ENCODE measurements around the gene KIF3A. TPM values are rescaled to one million over a fixed set of nuclear protein-coding genes. Genes with fewer than 3 reads are reported as not detected.

The KIF3A gene
- total RNA-seq, 1 donor, result 1.1 TPM

DNA sequence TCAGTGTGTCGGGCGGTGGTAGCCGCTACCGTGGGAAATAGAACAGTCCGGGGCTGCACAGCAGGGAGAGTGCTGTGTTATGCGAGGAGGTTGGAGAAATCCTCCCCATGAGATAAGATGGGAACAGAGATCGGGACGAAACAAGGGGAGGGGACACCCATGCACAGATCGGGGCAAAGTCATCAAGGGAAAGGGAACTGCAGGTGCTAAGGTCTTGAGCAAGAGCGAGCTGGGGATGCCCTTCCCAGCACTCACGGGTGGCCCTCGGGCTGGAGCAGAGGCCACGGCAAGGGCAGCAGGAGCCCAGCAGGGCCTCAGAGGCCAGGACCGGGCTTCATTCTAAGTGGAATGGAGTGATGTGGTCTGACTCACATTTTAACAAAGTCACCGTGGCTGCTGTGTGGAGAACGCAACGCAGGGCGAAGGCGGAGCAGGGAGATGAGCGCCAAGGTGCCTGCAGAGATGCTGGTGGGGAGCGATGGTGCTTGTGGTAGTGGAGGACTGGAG lies 71.7 kb downstream of the KIF3A start:
- no peak for DNase-seq (ENCODE audit: low read depth in 2 of 3, low spot score in 2 of 3)

DNA sequence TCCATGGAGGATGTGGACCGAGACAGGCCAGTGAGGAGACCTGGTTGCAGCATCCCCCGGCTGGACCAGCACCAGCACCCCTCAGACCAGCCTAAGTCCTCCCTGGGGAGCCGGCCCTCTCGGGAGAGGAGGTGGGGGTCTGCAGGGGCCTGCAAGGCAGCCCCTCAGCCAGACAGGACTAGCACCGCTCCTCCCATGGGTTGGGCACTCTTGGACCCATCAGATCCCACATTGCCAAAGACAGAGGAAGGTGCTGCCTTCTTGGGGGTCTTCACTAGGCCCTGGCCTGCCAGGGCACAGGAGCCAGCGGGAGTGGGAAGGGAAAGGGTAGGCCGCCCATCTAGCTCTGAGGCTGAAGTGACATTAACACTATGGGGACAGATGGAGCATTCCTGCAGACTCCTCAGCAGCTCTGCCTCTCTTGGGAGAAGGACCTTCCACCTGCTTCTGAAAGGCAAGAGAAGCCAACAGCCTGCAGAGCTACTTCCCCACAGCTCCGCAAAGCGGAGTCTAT lies 72.6 kb downstream of the KIF3A start:
- no peak for DNase-seq (ENCODE audit: low read depth in 2 of 3, low spot score in 2 of 3)

DNA sequence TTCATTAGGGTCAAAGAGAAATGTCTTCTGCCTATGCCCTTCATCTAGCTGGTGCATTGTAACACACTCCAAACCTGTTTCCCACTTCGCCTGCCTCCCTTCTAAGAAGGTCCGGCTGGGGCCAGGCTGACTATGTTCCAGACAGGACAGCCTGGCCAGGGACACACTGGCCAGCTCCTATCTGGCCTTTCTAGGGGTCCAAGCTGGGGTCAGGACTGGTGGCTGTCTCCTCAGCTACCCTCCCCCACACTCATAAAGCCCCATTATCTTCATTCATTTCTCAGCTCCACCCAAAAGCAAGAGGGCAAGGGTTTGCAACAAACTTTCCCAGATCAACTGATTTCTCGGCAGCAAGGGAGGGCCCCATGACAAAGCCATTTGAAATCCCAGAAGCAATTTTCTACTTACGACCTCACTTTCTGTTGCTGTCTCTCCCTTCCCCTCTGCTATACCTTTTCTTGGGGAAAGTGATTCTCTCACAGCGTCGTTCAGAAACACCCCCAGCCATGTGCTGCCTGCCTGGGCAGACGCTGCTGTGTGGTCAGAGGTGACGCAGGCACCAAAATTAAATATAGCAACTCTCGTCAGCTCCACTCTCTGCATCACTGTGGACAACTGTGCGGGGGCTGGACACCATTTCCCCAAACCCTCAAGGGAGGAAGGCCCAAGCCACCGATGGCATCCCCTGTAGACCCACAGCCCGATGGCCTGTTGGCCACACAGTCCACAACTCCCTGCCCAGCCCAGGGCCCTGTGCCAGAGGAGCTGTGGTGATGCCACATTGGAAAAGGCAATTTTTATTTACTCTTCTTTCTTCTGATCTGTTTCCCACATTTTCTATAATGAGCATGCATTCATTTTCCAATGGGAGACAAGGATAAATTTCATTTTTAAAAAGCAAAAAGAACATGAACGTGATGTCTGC lies 73.3 kb downstream of the KIF3A start:
- DNase-seq (ENCODE audit: low read depth in 2 of 3, low spot score in 2 of 3), result no peak

DNA sequence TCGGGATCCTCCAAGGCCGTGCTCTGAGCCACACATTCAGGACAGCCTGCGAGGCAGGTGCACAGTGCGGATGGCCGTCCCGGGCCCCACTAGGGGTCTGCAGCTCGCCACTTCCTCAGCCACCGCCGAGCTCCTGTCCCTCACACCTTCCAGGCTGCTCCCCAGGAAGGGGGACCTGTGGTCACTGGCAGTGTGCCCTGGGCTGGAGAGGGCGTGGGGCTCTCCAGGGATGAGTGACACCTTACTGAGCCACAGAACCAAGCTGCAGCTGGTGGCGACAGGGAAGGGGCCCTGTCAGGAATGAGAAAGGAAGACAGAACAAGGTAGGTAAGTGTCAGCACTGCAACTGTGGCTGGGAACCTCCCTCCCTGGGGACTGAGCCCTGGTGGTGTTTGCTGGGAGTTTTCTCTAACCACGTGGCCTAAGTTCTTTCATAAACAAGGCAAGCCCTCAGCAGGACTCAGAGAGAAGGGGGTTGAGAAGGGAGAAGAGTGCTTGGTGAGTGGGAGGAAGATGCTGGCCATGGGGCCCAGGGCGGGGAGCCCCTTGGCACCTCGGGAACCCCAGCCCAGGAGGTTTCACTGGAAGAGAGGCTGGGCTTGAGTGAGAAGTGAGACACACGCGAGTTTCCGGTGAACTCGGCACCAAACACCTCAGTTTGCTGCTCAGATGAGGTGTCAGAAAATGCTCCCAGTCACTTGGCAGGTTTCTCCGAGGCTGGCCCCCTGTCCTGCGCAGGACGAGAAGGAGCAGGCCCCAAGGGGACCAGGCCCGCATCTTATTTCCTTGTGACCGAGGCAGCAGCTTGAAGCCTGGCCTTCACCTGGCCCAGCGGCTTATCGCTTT lies 74.2 kb downstream of the KIF3A start:
- peak in 1 of 3 donors; percentile 39 for DNase-seq (ENCODE audit: low read depth in 2 of 3, low spot score in 2 of 3)

DNA sequence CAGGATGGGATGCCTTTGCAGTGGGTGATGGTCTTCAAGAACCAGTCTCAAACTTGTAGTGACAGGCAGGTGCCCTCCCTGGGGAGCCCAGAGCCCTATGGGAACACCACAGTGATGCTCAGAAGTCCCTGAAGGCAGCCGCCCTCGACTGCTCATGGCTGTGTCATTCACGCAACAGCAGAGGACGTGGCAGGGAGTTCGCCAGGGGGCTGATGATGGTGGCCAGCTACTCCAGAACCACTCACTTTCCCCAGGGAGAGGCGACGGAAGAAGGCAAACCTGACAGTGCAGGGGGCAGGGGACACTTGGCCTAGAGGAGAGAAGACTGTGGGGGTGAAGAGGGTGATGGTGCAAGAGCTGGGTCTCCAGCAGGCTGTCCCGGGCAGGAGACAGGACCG lies 75.3 kb downstream of the KIF3A start:
- no peak for DNase-seq (ENCODE audit: low read depth in 2 of 3, low spot score in 2 of 3)

DNA sequence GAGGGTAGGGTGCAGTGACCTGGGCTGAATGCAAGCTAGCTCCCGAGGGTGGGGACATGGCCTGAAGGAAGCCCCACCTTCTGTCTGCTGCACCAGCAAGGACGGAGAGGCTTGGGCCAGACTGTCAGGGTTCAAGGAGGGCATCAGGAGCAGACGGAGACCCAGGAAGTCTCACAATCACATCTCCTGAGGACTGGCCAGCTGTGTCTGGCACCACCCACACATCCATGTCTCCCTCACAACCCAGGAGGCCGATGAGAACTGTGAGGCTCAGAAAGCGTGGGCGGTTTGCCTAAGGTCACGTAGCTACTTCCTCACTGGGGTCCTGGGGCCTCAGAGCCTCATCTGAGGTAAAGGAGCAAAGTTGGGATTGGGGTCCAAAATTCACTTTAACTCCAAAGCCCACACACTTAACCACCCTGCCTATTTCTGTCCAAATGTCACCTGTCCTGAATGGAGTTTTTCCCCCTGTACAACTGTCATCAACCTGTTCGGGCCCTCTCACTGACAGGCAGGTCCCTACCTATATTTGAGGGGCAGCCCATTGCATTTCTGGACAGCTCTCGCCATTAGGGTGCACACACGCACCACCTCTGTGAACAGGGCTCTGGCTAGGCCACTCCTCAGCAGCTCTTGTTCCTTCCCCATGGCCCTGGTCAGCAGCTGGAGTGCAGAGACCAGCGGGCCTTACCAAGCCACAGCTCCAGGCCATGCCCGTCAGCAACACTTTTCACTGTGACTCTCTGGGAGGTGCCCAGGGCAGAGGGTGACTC lies 75.9 kb downstream of the KIF3A start:
- DNase-seq (ENCODE audit: low read depth in 2 of 3, low spot score in 2 of 3), result no peak

DNA sequence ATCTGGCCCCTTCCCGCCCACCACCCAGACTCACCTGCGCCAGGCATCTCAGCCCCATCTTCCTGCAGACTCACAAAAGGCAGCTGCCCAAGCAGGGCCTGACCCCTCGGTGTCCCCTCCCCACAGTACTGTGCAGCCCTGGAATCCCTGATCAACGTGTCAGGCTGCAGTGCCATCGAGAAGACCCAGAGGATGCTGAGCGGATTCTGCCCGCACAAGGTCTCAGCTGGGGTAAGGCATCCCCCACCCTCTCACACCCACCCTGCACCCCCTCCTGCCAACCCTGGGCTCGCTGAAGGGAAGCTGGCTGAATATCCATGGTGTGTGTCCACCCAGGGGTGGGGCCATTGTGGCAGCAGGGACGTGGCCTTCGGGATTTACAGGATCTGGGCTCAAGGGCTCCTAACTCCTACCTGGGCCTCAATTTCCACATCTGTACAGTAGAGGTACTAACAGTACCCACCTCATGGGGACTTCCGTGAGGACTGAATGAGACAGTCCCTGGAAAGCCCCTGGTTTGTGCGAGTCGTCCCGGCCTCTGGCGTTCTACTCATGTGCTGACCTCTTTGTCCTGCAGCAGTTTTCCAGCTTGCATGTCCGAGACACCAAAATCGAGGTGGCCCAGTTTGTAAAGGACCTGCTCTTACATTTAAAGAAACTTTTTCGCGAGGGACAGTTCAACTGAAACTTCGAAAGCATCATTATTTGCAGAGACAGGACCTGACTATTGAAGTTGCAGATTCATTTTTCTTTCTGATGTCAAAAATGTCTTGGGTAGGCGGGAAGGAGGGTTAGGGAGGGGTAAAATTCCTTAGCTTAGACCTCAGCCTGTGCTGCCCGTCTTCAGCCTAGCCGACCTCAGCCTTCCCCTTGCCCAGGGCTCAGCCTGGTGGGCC lies 77.5 kb downstream of the KIF3A start:
- DNase-seq (ENCODE audit: low read depth in 2 of 3, low spot score in 2 of 3), result no peak

DNA sequence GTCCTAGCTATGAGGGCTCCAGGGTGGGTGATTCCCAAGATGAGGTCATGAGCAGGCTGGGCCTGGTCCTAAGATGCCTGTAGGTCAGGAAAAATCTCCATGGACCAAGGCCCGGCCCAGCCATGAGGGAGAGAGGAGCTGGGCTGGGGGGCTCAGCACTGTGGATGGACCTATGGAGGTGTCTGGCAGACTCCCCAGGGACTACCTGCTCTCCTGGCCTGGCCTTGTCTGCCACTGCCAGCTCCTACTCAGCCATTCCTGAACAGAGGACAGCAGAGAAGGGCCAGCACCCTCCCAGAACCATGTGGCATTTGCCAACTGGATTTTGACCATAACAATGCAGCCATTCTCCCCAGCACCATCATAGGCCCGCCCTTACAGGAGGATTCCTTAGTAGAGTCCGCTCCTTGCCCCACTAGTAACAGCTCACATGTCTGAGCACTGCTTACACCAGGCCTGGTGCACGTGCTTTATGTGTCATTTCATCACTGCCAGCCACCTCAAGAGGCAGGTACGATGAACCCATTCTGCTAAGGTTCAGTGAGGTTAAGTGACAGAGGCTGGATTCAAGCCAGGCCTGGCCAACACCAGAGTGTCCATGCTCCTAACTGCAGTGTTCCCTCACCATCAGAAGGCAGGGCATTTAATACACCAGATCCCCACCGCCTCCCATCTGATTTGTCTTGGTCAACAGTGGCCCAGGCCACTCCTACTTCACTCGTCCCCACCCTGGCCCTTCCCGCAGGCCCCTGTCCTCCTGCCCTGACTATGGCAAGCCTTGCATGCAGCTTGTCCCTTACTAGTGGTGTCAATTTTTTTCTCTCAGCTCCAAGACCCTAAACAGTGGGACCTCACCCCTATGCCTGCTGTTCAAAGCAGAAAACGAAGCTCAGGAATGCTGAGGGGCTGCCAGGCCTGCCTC lies 78.7 kb downstream of the KIF3A start:
- no peak for DNase-seq (ENCODE audit: low read depth in 2 of 3, low spot score in 2 of 3)

DNA sequence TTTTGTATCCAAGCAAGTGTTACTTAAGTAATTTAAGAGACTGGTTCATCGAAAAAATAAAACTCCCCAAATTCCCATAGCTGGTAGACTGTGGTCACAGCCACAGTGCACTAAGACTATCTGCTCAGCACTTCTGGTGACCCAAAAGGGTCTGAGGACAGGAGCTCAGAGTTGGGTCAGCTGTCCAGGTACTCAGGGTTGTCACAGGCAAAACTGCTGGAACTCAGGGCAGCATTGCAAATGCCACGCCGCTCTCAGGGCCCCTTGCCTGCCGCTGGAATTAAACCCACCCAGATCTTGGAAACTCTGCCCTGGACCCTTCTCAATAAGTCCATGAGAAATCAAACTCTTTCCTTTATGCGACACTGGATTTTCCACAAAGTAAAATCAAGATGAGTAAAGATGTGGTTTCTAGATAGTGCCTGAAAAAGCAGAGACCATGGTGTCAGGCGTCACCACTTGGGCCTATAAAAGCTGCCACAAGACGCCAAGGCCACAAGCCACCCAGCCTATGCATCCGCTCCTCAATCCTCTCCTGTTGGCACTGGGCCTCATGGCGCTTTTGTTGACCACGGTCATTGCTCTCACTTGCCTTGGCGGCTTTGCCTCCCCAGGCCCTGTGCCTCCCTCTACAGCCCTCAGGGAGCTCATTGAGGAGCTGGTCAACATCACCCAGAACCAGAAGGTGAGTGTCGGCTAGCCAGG lies 79.5 kb downstream of the KIF3A start, which contains the start of gene IL13:
TSS of gene IL13 (plus strand) at position 498 of the 705 bp plus-strand sequence. CDS start at position 512, 14 bp downstream.
- DNase-seq (ENCODE audit: low read depth in 2 of 3, low spot score in 2 of 3), result no peak

DNA sequence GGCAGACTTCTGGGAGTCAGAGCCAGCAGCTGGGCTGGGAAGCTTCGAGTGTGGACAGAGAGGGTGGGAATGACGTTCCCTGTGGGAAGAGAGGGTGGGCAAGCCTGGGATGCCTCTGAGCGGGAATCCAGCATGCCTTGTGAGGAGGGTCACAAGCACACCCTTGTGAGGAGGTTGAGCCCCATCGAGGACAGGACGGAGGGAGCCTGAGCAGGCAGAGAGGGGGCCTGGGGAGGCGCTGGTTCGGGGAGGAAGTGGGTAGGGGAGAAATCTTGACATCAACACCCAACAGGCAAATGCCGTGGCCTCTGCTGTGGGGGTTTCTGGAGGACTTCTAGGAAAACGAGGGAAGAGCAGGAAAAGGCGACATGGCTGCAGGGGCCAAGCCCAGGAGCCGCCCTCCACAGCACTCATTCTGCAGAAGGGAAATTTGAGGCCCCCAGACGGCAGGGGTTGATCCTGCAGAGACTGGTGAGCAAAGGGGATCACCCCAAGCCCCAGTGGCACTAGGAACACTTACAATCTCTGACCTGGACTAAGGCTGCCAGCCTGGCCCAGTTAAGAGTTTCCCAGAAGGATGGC lies 80.5 kb downstream of the KIF3A start:
- DNase-seq (ENCODE audit: low read depth in 2 of 3, low spot score in 2 of 3), result peak in 1 of 3 donors; percentile 27

DNA sequence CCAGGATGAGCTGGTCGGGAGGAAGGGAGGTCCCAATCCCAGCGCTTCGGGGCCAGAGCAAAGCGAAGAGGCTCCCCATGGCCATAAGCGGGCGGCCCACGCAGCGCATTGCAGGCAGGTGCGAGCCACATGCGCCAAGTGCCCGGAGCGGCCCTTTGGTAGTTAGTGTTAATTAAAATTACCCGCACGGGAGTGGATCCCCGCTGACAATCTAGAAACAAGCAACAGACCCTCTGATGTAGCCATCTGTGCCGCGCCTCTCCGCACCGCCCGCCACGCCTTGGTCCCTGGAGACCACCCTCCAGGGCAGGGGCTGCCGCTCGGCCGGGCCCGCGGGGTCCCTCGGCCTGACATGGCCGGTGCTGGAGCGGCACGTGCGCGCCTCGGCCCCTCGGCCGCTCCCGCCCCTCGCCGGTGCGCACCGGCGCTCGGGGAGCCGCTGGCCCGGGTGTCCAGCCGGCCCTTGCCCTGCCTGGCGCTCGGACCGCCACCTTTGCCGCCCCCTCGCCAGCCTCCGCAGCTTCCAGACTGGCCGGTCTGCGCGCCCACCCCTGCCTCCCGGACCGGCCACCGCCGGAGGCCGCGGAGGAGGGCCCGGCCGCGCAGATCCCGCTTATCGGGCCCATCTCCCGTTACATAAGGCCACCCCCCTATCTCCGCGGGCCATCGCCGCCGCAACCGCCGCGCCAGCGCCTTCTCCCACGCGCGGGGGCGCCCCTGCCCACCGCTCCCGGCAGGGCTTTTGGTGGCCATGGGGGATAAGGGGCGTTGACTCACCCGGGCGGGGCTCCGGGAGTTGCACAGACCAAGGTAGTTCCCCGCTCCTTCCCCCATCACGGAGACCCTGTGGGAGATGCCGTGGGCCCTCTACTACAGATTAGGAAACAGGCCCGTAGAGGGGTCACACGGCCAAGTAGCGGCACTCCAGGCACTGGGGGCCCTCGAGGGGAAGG lies 81.2 kb downstream of the KIF3A start:
- DNase-seq (ENCODE audit: low read depth in 2 of 3, low spot score in 2 of 3), result peak in 2 of 3 donors; percentile 49 to 69

DNA sequence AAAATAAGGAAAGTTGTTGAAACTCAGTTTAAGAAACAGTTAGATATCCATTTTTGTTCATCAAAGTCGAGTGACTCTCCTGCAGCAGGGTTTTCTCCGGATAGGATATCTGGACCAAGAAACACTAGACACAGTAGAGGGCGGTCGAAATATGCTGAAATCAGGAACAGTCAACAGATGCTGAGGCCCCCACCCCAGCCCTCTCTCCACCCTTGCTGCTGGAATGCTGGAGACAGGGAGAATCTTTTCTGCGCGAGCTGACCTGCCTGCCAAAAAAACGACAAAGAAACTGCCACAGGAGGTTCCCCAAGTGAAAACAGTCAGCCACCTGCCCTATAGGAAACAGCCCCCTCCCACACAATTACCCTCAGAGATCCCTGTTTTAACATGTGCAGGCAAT lies 83.6 kb downstream of the KIF3A start:
- no peak for DNase-seq (ENCODE audit: low read depth in 2 of 3, low spot score in 2 of 3)

DNA sequence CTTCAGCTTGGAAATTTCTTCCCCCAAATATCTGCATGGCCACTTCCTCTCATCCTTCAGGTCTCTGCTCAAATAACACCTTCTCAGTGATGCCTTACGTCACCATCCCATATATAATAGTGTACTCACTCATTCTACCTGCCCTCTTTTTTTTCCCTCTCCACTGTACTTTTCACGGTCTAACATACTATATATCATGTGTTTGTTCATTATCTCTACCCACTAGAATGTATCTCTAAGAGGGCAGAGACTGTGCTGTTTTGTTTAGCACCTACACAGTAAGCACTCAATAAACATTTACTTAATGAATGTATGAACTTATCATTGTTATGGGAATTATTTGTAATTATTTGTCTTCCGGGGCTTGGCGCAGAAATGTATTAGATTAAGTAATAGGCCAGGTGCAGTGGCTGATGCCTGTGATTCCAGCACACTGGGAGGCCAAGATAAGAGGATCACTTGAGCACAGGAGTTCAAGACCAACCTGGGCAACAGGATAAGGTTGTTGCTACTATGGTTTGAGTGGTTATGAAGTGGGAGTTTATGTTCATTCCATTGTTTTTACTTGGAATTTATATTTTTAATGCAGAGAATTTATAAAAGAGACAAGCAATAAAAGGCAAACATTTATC lies 85.4 kb downstream of the KIF3A start:
- DNase-seq (ENCODE audit: low read depth in 2 of 3, low spot score in 2 of 3), result no peak

DNA sequence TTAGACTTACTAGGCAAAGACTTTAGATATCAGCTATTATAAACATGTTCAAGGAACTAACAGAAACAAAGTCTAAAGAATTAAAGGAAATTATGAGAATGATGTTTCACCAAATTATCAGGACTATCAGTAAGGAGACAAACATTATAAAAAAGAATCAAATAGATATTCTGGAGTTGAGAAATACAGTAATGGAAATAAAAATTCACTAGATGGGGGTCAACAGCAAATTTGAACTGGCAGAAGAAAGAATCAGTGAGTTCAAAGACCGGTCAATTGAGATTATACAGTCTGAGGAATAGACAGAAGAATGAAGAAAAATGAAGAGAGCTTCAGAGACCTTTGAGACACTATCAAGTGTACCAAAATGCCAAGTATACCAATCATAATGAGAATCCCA lies 89.0 kb downstream of the KIF3A start:
- DNase-seq (ENCODE audit: low read depth in 2 of 3, low spot score in 2 of 3), result no peak

DNA sequence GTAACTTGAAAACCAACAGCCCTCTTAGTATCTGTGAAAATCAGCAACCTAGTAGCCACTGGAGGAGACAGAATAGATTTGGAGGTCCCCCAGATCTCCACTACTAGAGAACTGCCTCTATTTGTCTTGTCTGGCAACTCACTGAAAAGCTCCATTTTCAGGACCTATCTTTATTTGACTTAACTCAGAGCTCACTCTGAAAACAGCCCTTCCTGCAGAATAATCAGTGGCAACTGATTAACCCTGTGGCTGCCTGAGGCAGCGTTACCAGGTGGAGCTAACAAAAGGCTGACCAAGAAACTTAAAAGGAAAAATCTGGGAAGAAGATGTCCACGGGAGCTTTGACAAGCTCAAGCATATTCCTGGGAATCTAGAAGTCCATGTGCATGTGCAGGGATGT lies 89.9 kb downstream of the KIF3A start:
- DNase-seq (ENCODE audit: low read depth in 2 of 3, low spot score in 2 of 3), result no peak
